ENCODE measurements around the gene MRPL52.
"Not testable (repeated sequence)": the region's sequence is repeated elsewhere in the genome, so short reads cannot be mapped to it uniquely, and the experiment has no call there.

GRCh38 chr14:22805235-22805634 lies 24.5 kb upstream of the MRPL52 start:
- not testable (repeated sequence) for TF ChIP-seq CTCF (conservative IDR thresholded peaks at IDR 0.05); ZFX (IDR thresholded peaks at IDR 0.05)
